Uterus (tissue), 4 donors: ENCODE data around the gene TRAPPC2L. TPM values are rescaled to one million over a fixed set of nuclear protein-coding genes. Genes with fewer than 3 reads are reported as not detected.

Source experiments
- DNase-seq, 2 donors: peaks; one replicate each; pipeline ENCODE4 v3.0.0-alpha.2; 2019 to 2020
- H3K27ac ChIP-seq, 2 donors: fragments of 200-600 bp; sonication (generic); 1 replicate in 1 of 2; 2 replicates in 1 of 2; pipeline ENCODE4 v1.5.1; 2016 to 2018
- H3K27me3 ChIP-seq, 2 donors: fragments of 200-600 bp; sonication (generic); one replicate each; pipeline ENCODE4 v1.5.1; 2018 to 2019; ENCODE audit warnings: control low read depth in 1 of 2
- H3K36me3 ChIP-seq, 2 donors: fragments of 200-600 bp; sonication (generic); one replicate each; pipeline ENCODE4 v1.5.1; 2019; ENCODE audit warnings: control low read depth in 1 of 2
- H3K4me1 ChIP-seq, 2 donors: fragments of 200-600 bp; sonication (generic); one replicate each; pipeline ENCODE4 v1.5.1; 2018 to 2019; ENCODE audit warnings: control low read depth in 1 of 2
- H3K4me3 ChIP-seq, 2 donors: fragments of 200-600 bp; sonication (generic); 1 replicate in 1 of 2; 2 replicates in 1 of 2; pipeline ENCODE4 v1.5.1; 2018 to 2019; ENCODE audit warnings: mild to moderate bottlenecking in 1 of 2
- H3K9me3 ChIP-seq, 2 donors: fragments of 200-600 bp; sonication (generic); one replicate each; pipeline ENCODE4 v1.5.1; 2019; ENCODE audit warnings: control low read depth in 1 of 2
- CTCF ChIP-seq, 4 experiments: fragments of 200-600 bp in 2 of 4; fragments of 450-650 bp in 2 of 4; sonication (generic) in 2 of 4; IDR thresholded peaks; one replicate each; pipeline ENCODE4 v1.5.1; 2016 to 2019; ENCODE audit warnings: antibody characterized with exemption in 4 of 4, mild to moderate bottlenecking in 2 of 4, moderate library complexity in 1 of 4
- POLR2A ChIP-seq, 2 donors: fragments of 450-650 bp; IDR thresholded peaks; one replicate each; pipeline ENCODE4 v1.6.1; 2016; ENCODE audit warnings: antibody characterized with exemption in 2 of 2, mild to moderate bottlenecking in 1 of 2, moderate library complexity in 1 of 2
- intact Hi-C: fragments of 100-400 bp; cut with DNase I; formaldehyde crosslinking; loops from one replicate; pipeline ENCODE4 v1.15.1; 2023; ENCODE audit warnings: low total_unique reads
- total RNA-seq, 4 donors: library from RNA; depleted of rRNA in 3 of 4; stranded (reverse); fragments of >200 nt in 3 of 4; gene quantifications; one replicate each; pipeline versions ENCODE4 v1.1.0 to v1.2.4, GENCODE V29; 2014 to 2023
- donor health status: DM: yes; HTN: yes; CAD: no.

Gene TRAPPC2L
- total RNA-seq, 4 donors from 2014 or later: 21.5 to 680 (median 70.6) TPM

DNA sequence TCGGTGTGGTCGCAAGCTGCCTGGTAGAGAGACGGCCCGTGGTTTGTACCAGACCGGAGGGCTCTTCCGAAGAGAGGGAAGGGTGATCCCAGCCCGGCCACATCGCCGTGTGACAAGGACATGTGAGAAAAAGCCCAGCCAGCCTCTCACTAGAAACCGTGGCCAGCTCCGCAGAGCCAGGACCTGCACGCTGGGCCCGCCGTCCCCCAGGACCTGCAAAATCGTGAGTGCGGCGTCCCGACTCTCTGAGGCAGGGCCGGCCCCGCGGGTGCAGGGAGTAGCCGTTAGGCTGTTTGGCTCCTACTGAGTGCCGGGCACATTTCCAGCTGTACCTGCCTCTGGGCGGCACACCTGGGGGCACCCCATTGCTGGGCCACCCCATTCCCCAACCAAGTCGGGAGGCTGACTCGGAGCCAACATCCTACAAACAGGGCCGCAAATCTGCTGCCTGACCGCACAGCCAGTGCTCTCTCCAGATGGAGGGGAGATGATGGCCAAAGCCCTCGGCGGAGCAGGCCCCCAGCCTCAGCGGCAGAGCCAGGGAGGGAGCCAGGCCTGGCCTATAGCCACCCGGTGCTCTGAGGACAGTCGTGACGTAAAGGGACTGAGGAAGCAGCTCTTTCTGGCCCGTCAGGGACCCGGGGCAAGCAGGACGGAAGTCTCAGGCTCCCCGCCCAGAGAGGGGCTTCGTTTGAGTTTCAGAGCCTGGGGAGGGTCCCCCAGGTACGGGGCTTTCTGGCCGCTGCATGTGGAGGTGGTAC is 43.2 kb downstream of the TRAPPC2L start:
- H3K4me3 ChIP-seq: no peak overlapping the region
- TF ChIP-seq POLR2A (IDR thresholded peaks at IDR 0.05) (no peak), CTCF (IDR thresholded peaks at IDR 0.05) (no peak)
- H3K27me3 ChIP-seq: no peaks in the 10 kb centered on the region
- H3K4me1 ChIP-seq: no peaks in the 10 kb centered on the region
- no peak for DNase-seq
- no peak overlapping the region for H3K27ac ChIP-seq
- H3K9me3 ChIP-seq: no peaks in the 10 kb centered on the region
- intact Hi-C loops: no loop called here
- H3K36me3 ChIP-seq: no peaks in the 10 kb centered on the region

GRCh38 chr16:88900662-88901052 is 43.7 kb downstream of the TRAPPC2L start:
- H3K27me3 ChIP-seq: no peaks in the 10 kb centered on the region
- TF ChIP-seq POLR2A (IDR thresholded peaks at IDR 0.05) (no peak), CTCF (IDR thresholded peaks at IDR 0.05) (no peak)
- no peaks in the 10 kb centered on the region for H3K9me3 ChIP-seq
- intact Hi-C loops: no loop called here
- no peak for DNase-seq
- H3K4me3 ChIP-seq: no peak overlapping the region
- no peak overlapping the region for H3K27ac ChIP-seq
- H3K36me3 ChIP-seq: no peaks in the 10 kb centered on the region
- no peaks in the 10 kb centered on the region for H3K4me1 ChIP-seq

DNA sequence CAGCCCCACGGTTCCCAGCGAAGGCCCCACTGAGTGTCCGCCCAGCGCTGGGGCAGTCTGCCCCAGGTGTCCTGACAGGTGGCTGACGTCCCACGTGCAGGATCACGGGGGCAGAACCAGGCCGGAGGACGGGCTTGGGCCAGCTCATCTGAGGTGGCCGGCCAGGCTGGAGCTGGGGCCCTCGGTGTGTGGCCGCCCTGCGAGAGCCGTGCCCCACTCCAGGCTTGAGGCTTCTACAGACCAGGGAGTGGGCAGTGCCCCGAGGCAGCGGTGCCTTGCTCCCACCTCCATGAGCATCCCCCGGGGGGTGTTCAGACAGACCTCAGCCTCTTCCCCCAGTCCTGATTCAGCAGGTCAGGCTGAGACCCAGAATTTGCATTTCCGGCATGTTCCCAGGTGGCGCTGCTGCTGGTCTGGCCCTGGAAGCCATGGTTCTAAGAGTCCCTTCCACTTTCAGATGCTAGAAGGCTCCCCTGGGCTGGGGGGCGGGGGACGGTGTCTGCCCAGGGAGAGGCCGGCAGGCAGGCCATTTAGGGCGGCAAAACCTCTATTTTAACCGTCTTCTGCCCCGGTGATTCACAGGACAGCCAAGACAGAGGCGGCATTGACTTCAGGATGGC is 44.9 kb downstream of the TRAPPC2L start:
- no peak overlapping the region for H3K4me3 ChIP-seq
- H3K9me3 ChIP-seq: no peaks in the 10 kb centered on the region
- no peak for TF ChIP-seq POLR2A (IDR thresholded peaks at IDR 0.05)
- TF ChIP-seq CTCF (IDR thresholded peaks at IDR 0.05): no peak
- H3K4me1 ChIP-seq: no peaks in the 10 kb centered on the region
- H3K27me3 ChIP-seq: no peaks in the 10 kb centered on the region
- H3K27ac ChIP-seq: no peak overlapping the region
- no peak for DNase-seq
- H3K36me3 ChIP-seq: no peaks in the 10 kb centered on the region
- intact Hi-C loops: no loop called here

GRCh38 chr16:88902744-88903143 is 45.8 kb downstream of the TRAPPC2L start:
- no peaks in the 10 kb centered on the region for H3K36me3 ChIP-seq
- intact Hi-C loops: no loop called here
- H3K27me3 ChIP-seq: no peaks in the 10 kb centered on the region
- DNase-seq: no peak
- H3K9me3 ChIP-seq: no peaks in the 10 kb centered on the region
- no peaks in the 10 kb centered on the region for H3K4me1 ChIP-seq
- no peak overlapping the region for H3K27ac ChIP-seq
- TF ChIP-seq POLR2A (IDR thresholded peaks at IDR 0.05) (no peak), CTCF (IDR thresholded peaks at IDR 0.05) (no peak)
- H3K4me3 ChIP-seq: no peak overlapping the region

DNA sequence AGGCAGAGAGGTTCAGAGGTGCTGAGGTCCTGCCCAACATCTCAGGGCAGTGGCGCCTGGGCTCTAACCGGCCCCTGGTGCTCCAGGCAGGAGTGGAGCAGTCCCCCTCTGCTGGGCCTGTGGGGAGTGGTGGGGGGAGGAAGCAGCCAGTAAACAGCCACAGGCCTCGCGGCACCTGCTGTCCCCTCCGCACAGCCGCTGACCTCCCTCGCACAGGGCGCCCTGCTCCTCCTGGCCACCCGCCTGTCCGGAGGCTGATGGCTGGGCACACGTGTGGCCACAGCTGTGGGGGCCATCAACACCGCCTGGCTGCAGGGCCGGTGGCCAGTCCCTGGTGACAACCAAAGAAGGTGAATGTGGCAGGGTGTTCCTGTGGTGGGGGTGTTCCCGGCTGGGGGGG is 46.3 kb downstream of the TRAPPC2L start:
- H3K36me3 ChIP-seq: no peaks in the 10 kb centered on the region
- H3K27ac ChIP-seq: no peak overlapping the region
- TF ChIP-seq CTCF (IDR thresholded peaks at IDR 0.05): no peak
- no peak for TF ChIP-seq POLR2A (IDR thresholded peaks at IDR 0.05)
- no peaks in the 10 kb centered on the region for H3K9me3 ChIP-seq
- no peak for DNase-seq
- H3K4me1 ChIP-seq: no peaks in the 10 kb centered on the region
- intact Hi-C loops: no loop called here
- no peaks in the 10 kb centered on the region for H3K27me3 ChIP-seq
- no peak overlapping the region for H3K4me3 ChIP-seq
